PC-3 (cell line): ENCODE measurements around the gene SUPT7L. TPM values are rescaled to one million over a fixed set of nuclear protein-coding genes. Genes with fewer than 3 reads are reported as not detected.
"Not testable (repeated sequence)": the region's sequence is repeated elsewhere in the genome, so short reads cannot be mapped to it uniquely, and the experiment has no call there.

ENCODE experiments used
- ATAC-seq: fragments of 200-7000 bp; cut with Tn5 transposase; 2 replicates; pipeline ENCODE4 v1.9.1; 2020; ENCODE audit warnings: mild to moderate bottlenecking, moderate library complexity
- BruUV-seq: library from RNA; stranded (reverse); fragments of 400-500 nt; replicated peaks from 2 replicates; lab custom pipeline; 2021; lab: Mats Ljungman, UMichigan
- CTCF ChIA-PET: fragments of 300-600 bp; sonication (Branson Sonifier 250); formaldehyde crosslinking; loops from one replicate; lab custom pipeline; 2022; ENCODE audit warnings: antibody characterized with exemption; lab: Charles Lee
- POLR2A ChIA-PET: fragments of 300-600 bp; sonication (Branson Sonifier 250); formaldehyde crosslinking; loops from one replicate; lab custom pipeline; 2022; ENCODE audit warnings: antibody characterized with exemption; ENCODE audit not compliant: unreplicated experiment; lab: Charles Lee
- DNase-seq: peaks from one replicate; pipeline ENCODE4 v3.0.0-alpha.2; 2015
- H2AFZ ChIP-seq: fragments of 300-600 bp; sonication (generic); 2 replicates; pipeline ENCODE4 v1.6.0; 2016; ENCODE audit warnings: antibody characterized with exemption, low read length
- H3F3A ChIP-seq: fragments of 300-600 bp; sonication (generic); one replicate; pipeline ENCODE4 v1.6.0; 2017; ENCODE audit warnings: antibody characterized with exemption, low read length, control low read depth, mild to moderate bottlenecking; ENCODE audit not compliant: unreplicated experiment
- H3K27ac ChIP-seq: fragments of 300-600 bp; sonication (generic); 2 replicates; pipeline ENCODE4 v1.5.1; 2016; ENCODE audit warnings: mild to moderate bottlenecking, low read length
- H3K27me3 ChIP-seq: fragments of 300-600 bp; sonication (generic); 2 replicates; pipeline ENCODE4 v1.6.1; 2016; ENCODE audit warnings: low read length, mixed read lengths
- H3K36me3 ChIP-seq: fragments of 300-600 bp; sonication (generic); 2 replicates; pipeline ENCODE4 v1.6.1; 2016; ENCODE audit warnings: low read depth, mixed run types, low read length, mixed read lengths
- H3K4me1 ChIP-seq: fragments of 300-600 bp; sonication (generic); 2 replicates; pipeline ENCODE4 v1.5.1; 2016; ENCODE audit warnings: low read length; ENCODE audit not compliant: insufficient read depth
- H3K4me2 ChIP-seq: fragments of 300-600 bp; sonication (generic); 2 replicates; pipeline ENCODE4 v1.6.0; 2016; ENCODE audit warnings: low read length
- H3K4me3 ChIP-seq: fragments of 300-600 bp; sonication (generic); 2 replicates; pipeline ENCODE4 v1.5.1; 2016; ENCODE audit warnings: mild to moderate bottlenecking, low read length, mixed read lengths
- H3K79me2 ChIP-seq: fragments of 300-600 bp; sonication (generic); 2 replicates; pipeline ENCODE4 v1.6.1; 2017; ENCODE audit warnings: low read length, mixed read lengths
- H3K9ac ChIP-seq: fragments of 300-600 bp; sonication (generic); 2 replicates; pipeline ENCODE4 v1.6.0; 2016; ENCODE audit warnings: mild to moderate bottlenecking, low read length
- H3K9me2 ChIP-seq: fragments of 300-600 bp; sonication (generic); replicated peaks from 2 replicates; pipeline ENCODE4 v1.6.1; 2016; ENCODE audit warnings: mixed run types, low read length, mixed read lengths
- H3K9me3 ChIP-seq: fragments of 300-600 bp; sonication (generic); 2 replicates; pipeline ENCODE4 v1.6.1; 2016; ENCODE audit warnings: low read length, mixed read lengths
- H4K20me1 ChIP-seq: fragments of 300-600 bp; sonication (generic); 2 replicates; pipeline ENCODE4 v1.6.1; 2016; ENCODE audit warnings: low read length, mixed read lengths
- EZH2 ChIP-seq: fragments of 300-600 bp; sonication (generic); IDR thresholded peaks from one replicate; pipeline ENCODE4 v1.6.1; 2017; ENCODE audit warnings: antibody characterized with exemption, mild to moderate bottlenecking, low read length; ENCODE audit not compliant: unreplicated experiment
- EZH2phosphoT487 ChIP-seq: fragments of 300-600 bp; sonication (generic); IDR thresholded peaks from 2 replicates; pipeline ENCODE4 v1.6.1; 2018; ENCODE audit warnings: mild to moderate bottlenecking, antibody characterized with exemption, low read length, borderline replicate concordance
- intact Hi-C: fragments of 100-400 bp; cut with micrococcal nuclease; formaldehyde crosslinking; loops from 2 replicates; pipeline ENCODE4 v1.9.0; 2023
- total RNA-seq: library from RNA; depleted of rRNA; stranded (reverse); fragments of >200 nt; gene quantifications from 2 replicates; pipeline ENCODE4 v1.2.3, GENCODE V29; 2014
- TF ChIP-seq, protein P1 (sequence below): fragments of 300-600 bp; sonication (generic); conservative IDR thresholded peaks from 2 replicates; pipeline ENCODE4 v1.5.1; 2017; ENCODE audit warnings: antibody characterized with exemption, low read depth, mild to moderate bottlenecking, low read length

The SUPT7L gene
- total RNA-seq, 1 experiment from 2014 or later = 23.4 TPM

DNA sequence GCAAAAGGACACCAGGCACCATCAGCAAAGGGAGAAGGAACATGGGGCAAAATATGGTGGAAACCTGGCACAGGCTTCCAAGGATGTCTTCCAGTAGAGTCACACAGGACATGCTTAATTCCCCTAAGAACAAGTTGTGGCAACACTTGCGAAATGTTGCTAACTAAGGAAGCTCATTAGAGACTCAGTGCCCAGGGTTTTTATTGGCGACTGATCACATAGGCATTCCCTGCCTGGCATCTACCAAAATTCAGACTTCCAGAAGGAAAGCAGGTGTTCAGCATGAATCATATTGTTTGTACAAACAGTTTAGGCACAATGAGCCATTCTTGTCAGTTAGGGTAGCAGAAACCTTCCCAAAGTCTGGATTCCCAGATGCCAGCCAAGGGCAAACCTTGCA, 26.0 kb upstream of the SUPT7L start:
- Histone ChIP-seq H3K36me3 (peaks cover 25% of the 10 kb centered on the region), H4K20me1 (no peaks in the 10 kb centered on the region), H3K9me2 (no peaks in the 10 kb centered on the region), H3K4me3 (no peak overlapping the region), H3F3A (no peaks in the 10 kb centered on the region), H3K4me1 (peaks cover 12% of the 10 kb centered on the region), H3K4me2 (peak overlapping the region; percentile 42), H3K27ac (peak overlapping the region; percentile 54), H3K9ac (no peak overlapping the region), H3K79me2 (no peaks in the 10 kb centered on the region), H2AFZ (no peak overlapping the region), H3K9me3 (no peaks in the 10 kb centered on the region), H3K27me3 (no peaks in the 10 kb centered on the region)
- POLR2A ChIA-PET = no interaction called here
- DNase-seq = peak; percentile 60
- intact Hi-C loops = no loop called here
- peak; percentile 80 for ATAC-seq
- no TSS peak for BruUV-seq
- TF ChIP-seq, protein P1, sequence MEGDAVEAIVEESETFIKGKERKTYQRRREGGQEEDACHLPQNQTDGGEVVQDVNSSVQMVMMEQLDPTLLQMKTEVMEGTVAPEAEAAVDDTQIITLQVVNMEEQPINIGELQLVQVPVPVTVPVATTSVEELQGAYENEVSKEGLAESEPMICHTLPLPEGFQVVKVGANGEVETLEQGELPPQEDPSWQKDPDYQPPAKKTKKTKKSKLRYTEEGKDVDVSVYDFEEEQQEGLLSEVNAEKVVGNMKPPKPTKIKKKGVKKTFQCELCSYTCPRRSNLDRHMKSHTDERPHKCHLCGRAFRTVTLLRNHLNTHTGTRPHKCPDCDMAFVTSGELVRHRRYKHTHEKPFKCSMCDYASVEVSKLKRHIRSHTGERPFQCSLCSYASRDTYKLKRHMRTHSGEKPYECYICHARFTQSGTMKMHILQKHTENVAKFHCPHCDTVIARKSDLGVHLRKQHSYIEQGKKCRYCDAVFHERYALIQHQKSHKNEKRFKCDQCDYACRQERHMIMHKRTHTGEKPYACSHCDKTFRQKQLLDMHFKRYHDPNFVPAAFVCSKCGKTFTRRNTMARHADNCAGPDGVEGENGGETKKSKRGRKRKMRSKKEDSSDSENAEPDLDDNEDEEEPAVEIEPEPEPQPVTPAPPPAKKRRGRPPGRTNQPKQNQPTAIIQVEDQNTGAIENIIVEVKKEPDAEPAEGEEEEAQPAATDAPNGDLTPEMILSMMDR = no peak
- TF ChIP-seq EZH2phosphoT487 = no peak
- TF ChIP-seq EZH2 = no peak
- CTCF ChIA-PET = interaction anchor here (0.9 kb wide), 1 partner anchor 280 kb away, joined by 3 read pairs; the partner anchor contains the start of gene PPM1G

DNA sequence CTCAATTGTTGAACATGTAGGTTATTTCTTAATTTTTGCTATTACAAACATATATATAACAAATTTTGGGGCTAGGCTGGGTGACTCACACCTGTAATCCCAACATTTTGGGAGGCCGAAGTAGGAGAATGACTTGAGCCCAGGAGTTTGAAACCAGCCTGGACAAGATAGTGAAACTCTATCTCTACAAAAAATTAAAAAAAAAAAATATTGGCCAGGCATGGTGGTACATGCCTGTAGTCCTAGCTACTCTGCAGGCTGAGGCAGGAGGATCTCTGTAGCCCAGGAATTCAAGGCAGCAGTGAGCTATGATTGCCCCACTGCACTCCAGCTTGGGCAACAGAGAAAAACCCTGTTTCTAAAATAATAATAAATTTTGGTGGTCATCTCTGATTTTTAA, 23.8 kb upstream of the SUPT7L start:
- Histone ChIP-seq H3K4me2 (no peak overlapping the region), H4K20me1 (no peaks in the 10 kb centered on the region), H3K9ac (no peak overlapping the region), H3K4me1 (peaks cover 31% of the 10 kb centered on the region), H3K27me3 (no peaks in the 10 kb centered on the region), H3K9me2 (no peaks in the 10 kb centered on the region), H3K9me3 (no peaks in the 10 kb centered on the region), H3K4me3 (no peak overlapping the region), H3K27ac (no peak overlapping the region), H3K36me3 (peaks cover 34% of the 10 kb centered on the region), H3K79me2 (no peaks in the 10 kb centered on the region), H3F3A (peaks cover 7% of the 10 kb centered on the region), H2AFZ (no peak overlapping the region)
- intact Hi-C loops = no loop called here
- ATAC-seq (no peak), DNase-seq (no peak)
- POLR2A ChIA-PET = no interaction called here
- CTCF ChIA-PET = no interaction called here
- TF ChIP-seq, protein P1 = no peak
- no peak for TF ChIP-seq EZH2phosphoT487
- BruUV-seq = no TSS peak

DNA sequence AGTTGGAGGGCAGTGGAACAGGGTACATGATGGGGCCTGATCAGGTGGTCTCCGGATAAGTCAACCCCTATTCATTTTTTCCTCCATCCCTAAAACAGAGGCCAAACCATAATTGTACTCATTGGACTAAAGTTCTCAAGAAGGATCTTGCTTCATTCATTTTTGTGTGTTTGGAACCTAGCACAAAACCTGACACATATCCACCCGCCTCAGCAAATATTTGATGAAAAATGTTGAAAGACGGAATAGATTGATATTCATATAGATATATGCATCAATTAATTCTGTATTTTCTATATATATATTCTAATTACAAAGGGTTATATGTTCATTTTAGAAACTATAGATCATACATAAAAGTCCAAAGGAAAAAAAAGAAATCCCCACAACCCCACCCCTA, 22.2 kb upstream of the SUPT7L start:
- Histone ChIP-seq H3K4me3 (no peak overlapping the region), H3K9ac (no peak overlapping the region), H3K27me3 (no peaks in the 10 kb centered on the region), H3K4me1 (peaks cover 41% of the 10 kb centered on the region), H2AFZ (no peak overlapping the region), H3K27ac (no peak overlapping the region), H3K4me2 (no peak overlapping the region), H3K9me3 (no peaks in the 10 kb centered on the region), H3K79me2 (no peaks in the 10 kb centered on the region), H3F3A (peaks cover 7% of the 10 kb centered on the region), H3K36me3 (peaks cover 30% of the 10 kb centered on the region), H3K9me2 (no peaks in the 10 kb centered on the region), H4K20me1 (no peaks in the 10 kb centered on the region)
- TF ChIP-seq EZH2 (no peak), EZH2phosphoT487 (no peak)
- TF ChIP-seq, protein P1 = no peak
- intact Hi-C loops = no loop called here
- ChIA-PET CTCF (no interaction called here), POLR2A (no interaction called here)
- BruUV-seq = no TSS peak
- DNase-seq (no peak), ATAC-seq (no peak)

DNA sequence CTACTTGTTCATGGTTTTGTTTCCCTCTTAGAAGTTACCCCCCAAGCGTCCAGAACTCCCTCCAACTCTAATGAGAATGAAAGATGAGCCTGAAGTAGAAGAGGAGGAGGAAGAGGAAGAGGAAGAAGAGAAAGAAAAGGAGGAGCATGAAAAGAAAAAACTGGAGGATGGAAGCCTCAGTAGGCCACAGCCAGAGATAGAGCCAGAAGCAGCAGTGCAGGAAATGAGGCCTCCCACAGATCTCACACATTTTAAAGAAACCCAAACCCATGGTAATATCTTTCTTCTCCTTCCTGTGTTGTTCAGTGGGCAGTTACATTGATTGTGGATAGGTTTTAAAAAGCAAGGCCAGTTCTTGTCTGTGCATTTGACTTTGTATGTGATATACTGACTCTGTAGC, 21.6 kb upstream of the SUPT7L start:
- H2AFZ ChIP-seq, DNase-seq, H3K79me2 ChIP-seq, H3K27ac ChIP-seq, H3K4me3 ChIP-seq, H3K9me2 ChIP-seq, BruUV-seq, intact Hi-C loops, H3K9me3 ChIP-seq, CTCF ChIA-PET, H4K20me1 ChIP-seq, H3K4me2 ChIP-seq, POLR2A ChIA-PET, H3K9ac ChIP-seq, H3F3A ChIP-seq, ATAC-seq, H3K27me3 ChIP-seq: not testable (repeated sequence)
- Histone ChIP-seq H3K36me3 (peaks cover 30% of the 10 kb centered on the region), H3K4me1 (peaks cover 41% of the 10 kb centered on the region)
